ENCODE measurements around the gene IGSF21. TPM values are rescaled to one million over a fixed set of nuclear protein-coding genes. Genes with fewer than 3 reads are reported as not detected.
A peak's percentile ranks its signal among the peaks of the same experiment; 100 is the strongest.

The IGSF21 gene
- total RNA-seq, 1 experiment from 2014 or later: 30.5 TPM

DNA sequence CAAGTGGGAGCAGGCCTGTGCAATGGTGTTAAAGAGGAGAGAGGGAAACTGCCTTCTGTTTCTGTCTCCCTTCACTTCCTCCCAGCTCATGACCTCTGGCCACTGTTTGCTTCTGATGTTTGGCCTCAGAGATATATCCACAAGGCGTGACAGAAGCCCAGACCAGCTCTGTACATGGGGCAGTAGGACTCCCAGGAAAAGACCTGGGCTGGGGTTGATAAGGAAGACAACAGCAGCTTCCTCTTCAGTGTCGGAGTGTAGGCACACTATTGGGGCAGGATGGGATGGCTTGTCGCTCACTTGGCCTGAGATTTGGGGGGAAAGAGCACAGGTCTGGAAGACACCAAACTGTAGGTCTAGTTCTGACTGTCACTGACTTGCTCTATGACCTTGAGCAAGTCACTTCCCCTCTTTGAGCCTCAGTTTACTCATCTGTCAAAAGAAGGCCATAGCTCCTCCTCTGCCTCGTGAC lies 305.3 kb downstream of the IGSF21 start:
- DNase-seq (ENCODE audit: low spot score) (no peak), ATAC-seq (no peak)
- Mint-ChIP-seq H3K9me3 (peaks cover 33% of the 10 kb centered on the region), H3K4me3 (no peak overlapping the region), H3K27me3 (ENCODE audit: low read depth) (peaks cover 15% of the 10 kb centered on the region), H3K27ac (no peak overlapping the region), H3K4me1 (peaks cover 89% of the 10 kb centered on the region), H3K36me3 (peaks cover 42% of the 10 kb centered on the region)
- TF ChIP-seq NR1H2 (CRISPR knock-in tag; IDR thresholded peaks at IDR 0.05) (no peak), OVOL2 (CRISPR knock-in tag; IDR thresholded peaks at IDR 0.05; ENCODE audit: borderline replicate concordance) (no peak), ZNF317 (CRISPR knock-in tag; IDR thresholded peaks at IDR 0.05; ENCODE audit: borderline replicate concordance, low read depth) (no peak), MXD4 (CRISPR knock-in tag; IDR thresholded peaks at IDR 0.05; ENCODE audit: borderline replicate concordance) (no peak), ZNF121 (CRISPR knock-in tag; IDR thresholded peaks at IDR 0.05) (no peak), FOXK1 (CRISPR knock-in tag; IDR thresholded peaks at IDR 0.05) (no peak), MYBL2 (CRISPR knock-in tag; IDR thresholded peaks at IDR 0.05) (no peak), ZNF138 (CRISPR knock-in tag; conservative IDR thresholded peaks at IDR 0.05) (no peak)
- TF ChIP-seq, protein P1, sequence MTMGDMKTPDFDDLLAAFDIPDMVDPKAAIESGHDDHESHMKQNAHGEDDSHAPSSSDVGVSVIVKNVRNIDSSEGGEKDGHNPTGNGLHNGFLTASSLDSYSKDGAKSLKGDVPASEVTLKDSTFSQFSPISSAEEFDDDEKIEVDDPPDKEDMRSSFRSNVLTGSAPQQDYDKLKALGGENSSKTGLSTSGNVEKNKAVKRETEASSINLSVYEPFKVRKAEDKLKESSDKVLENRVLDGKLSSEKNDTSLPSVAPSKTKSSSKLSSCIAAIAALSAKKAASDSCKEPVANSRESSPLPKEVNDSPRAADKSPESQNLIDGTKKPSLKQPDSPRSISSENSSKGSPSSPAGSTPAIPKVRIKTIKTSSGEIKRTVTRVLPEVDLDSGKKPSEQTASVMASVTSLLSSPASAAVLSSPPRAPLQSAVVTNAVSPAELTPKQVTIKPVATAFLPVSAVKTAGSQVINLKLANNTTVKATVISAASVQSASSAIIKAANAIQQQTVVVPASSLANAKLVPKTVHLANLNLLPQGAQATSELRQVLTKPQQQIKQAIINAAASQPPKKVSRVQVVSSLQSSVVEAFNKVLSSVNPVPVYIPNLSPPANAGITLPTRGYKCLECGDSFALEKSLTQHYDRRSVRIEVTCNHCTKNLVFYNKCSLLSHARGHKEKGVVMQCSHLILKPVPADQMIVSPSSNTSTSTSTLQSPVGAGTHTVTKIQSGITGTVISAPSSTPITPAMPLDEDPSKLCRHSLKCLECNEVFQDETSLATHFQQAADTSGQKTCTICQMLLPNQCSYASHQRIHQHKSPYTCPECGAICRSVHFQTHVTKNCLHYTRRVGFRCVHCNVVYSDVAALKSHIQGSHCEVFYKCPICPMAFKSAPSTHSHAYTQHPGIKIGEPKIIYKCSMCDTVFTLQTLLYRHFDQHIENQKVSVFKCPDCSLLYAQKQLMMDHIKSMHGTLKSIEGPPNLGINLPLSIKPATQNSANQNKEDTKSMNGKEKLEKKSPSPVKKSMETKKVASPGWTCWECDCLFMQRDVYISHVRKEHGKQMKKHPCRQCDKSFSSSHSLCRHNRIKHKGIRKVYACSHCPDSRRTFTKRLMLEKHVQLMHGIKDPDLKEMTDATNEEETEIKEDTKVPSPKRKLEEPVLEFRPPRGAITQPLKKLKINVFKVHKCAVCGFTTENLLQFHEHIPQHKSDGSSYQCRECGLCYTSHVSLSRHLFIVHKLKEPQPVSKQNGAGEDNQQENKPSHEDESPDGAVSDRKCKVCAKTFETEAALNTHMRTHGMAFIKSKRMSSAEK (CRISPR knock-in tag; IDR thresholded peaks at IDR 0.05; ENCODE audit: borderline replicate concordance): no peak
- ChIA-PET CTCF (interaction anchor here (0.8 to 1.4 kb wide), 4 partner anchors 14 to 181 kb away, joined by 3 to 4 read pairs (median 3); no protein-coding TSS in a partner anchor), POLR2A (no interaction called here)

DNA sequence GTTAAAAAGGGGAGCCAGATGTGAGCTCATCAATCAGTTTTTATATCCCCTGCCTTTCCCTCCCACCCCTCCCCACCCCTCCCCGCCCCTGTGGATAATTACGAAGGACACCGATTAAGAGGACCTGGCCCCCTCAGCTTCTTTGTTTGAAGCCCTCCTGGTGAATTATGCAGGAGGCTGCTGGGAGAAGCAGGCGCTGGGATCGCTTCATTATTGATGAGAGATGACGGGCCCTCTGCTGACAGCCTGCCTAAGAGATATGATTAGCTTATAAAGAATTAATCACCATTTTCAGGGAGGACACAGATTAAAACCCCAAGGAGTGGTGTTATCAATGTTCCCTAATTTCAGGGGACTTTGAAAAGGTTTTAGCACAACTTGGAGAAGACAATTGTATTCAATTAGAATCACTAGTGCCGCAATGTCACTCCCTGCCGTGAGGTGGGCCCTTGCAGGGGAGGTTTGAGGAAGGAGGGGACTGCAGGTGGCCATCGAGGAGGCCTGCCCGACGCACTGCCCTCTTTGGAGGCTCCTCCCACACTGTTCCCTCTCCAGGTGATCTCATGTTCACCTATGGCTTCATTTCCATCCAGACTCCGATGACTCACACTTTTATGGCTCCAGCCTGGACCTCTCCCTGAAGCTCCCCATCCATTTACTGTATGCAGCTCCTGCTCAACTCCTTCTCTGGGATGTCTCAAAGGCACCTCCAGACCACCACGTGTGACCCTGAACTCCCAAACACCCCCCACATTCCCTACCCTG lies 306.1 kb downstream of the IGSF21 start:
- CTCF ChIA-PET: interaction anchor here (0.8 to 1.4 kb wide), 3 partner anchors 15 to 182 kb away, joined by 3 read pairs; no protein-coding TSS in a partner anchor
- peaks cover 33% of the 10 kb centered on the region for H3K9me3 Mint-ChIP-seq
- peaks cover 15% of the 10 kb centered on the region for H3K27me3 Mint-ChIP-seq (ENCODE audit: low read depth)
- TF ChIP-seq, protein P2, sequence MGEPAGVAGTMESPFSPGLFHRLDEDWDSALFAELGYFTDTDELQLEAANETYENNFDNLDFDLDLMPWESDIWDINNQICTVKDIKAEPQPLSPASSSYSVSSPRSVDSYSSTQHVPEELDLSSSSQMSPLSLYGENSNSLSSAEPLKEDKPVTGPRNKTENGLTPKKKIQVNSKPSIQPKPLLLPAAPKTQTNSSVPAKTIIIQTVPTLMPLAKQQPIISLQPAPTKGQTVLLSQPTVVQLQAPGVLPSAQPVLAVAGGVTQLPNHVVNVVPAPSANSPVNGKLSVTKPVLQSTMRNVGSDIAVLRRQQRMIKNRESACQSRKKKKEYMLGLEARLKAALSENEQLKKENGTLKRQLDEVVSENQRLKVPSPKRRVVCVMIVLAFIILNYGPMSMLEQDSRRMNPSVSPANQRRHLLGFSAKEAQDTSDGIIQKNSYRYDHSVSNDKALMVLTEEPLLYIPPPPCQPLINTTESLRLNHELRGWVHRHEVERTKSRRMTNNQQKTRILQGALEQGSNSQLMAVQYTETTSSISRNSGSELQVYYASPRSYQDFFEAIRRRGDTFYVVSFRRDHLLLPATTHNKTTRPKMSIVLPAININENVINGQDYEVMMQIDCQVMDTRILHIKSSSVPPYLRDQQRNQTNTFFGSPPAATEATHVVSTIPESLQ (CRISPR knock-in tag; IDR thresholded peaks at IDR 0.05): no peak
- TF ChIP-seq, protein P3, sequence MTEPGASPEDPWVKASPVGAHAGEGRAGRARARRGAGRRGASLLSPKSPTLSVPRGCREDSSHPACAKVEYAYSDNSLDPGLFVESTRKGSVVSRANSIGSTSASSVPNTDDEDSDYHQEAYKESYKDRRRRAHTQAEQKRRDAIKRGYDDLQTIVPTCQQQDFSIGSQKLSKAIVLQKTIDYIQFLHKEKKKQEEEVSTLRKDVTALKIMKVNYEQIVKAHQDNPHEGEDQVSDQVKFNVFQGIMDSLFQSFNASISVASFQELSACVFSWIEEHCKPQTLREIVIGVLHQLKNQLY (CRISPR knock-in tag; IDR thresholded peaks at IDR 0.05): no peak
- no peak for ATAC-seq
- no peak overlapping the region for H3K4me3 Mint-ChIP-seq
- H3K27ac Mint-ChIP-seq: peak overlapping the region; percentile 28; the same call in 1 of the 2 replicates
- POLR2A ChIA-PET: no interaction called here
- peaks cover 42% of the 10 kb centered on the region for H3K36me3 Mint-ChIP-seq
- H3K4me1 Mint-ChIP-seq: peaks cover 89% of the 10 kb centered on the region
- DNase-seq (ENCODE audit: low spot score): no peak

DNA sequence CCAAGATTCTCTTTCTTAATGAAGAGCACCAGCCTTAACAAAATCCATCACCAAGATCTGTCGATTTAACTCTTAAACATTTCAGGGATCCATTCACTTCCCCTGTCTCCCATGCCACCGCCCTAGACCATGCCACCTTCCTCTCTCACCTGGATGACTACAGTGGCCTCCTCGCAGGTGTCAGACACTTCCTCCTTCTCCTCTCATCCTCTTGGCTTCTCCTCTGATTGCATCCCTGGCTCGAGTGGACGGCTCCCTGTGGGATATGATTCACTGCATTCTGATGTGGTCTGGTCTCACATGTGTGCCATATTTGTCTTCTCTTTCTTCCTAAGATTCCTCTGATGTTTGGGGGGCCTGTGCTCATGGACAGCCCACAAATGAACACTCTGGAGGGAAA lies 306.7 kb downstream of the IGSF21 start:
- CTCF ChIA-PET: no interaction called here
- peaks cover 89% of the 10 kb centered on the region for H3K4me1 Mint-ChIP-seq
- H3K27me3 Mint-ChIP-seq (ENCODE audit: low read depth): peaks cover 15% of the 10 kb centered on the region
- no peak for ATAC-seq
- 0 out of 2 replicates have a peak overlapping the region, but pooled peaks have one; percentile 28 for H3K27ac Mint-ChIP-seq
- POLR2A ChIA-PET: no interaction called here
- no peak for DNase-seq (ENCODE audit: low spot score)
- peaks cover 33% of the 10 kb centered on the region for H3K9me3 Mint-ChIP-seq
- H3K36me3 Mint-ChIP-seq: peaks cover 42% of the 10 kb centered on the region
- H3K4me3 Mint-ChIP-seq: no peak overlapping the region
- TF ChIP-seq CREM (CRISPR knock-in tag; IDR thresholded peaks at IDR 0.05) (no peak), ESRRA (CRISPR knock-in tag; IDR thresholded peaks at IDR 0.05; ENCODE audit: borderline replicate concordance) (no peak), ZNF396 (CRISPR knock-in tag; IDR thresholded peaks at IDR 0.05; ENCODE audit: borderline replicate concordance) (no peak), PRRX2 (CRISPR knock-in tag; IDR thresholded peaks at IDR 0.05) (no peak), ZNF416 (CRISPR knock-in tag; IDR thresholded peaks at IDR 0.05) (no peak), ZNF423 (CRISPR knock-in tag; IDR thresholded peaks at IDR 0.05) (no peak), RELA (CRISPR knock-in tag; IDR thresholded peaks at IDR 0.05; ENCODE audit: borderline replicate concordance) (no peak), SP1 (CRISPR knock-in tag; conservative IDR thresholded peaks at IDR 0.05) (no peak), CREB1 (CRISPR knock-in tag; IDR thresholded peaks at IDR 0.05) (no peak)
- TF ChIP-seq, protein P4, sequence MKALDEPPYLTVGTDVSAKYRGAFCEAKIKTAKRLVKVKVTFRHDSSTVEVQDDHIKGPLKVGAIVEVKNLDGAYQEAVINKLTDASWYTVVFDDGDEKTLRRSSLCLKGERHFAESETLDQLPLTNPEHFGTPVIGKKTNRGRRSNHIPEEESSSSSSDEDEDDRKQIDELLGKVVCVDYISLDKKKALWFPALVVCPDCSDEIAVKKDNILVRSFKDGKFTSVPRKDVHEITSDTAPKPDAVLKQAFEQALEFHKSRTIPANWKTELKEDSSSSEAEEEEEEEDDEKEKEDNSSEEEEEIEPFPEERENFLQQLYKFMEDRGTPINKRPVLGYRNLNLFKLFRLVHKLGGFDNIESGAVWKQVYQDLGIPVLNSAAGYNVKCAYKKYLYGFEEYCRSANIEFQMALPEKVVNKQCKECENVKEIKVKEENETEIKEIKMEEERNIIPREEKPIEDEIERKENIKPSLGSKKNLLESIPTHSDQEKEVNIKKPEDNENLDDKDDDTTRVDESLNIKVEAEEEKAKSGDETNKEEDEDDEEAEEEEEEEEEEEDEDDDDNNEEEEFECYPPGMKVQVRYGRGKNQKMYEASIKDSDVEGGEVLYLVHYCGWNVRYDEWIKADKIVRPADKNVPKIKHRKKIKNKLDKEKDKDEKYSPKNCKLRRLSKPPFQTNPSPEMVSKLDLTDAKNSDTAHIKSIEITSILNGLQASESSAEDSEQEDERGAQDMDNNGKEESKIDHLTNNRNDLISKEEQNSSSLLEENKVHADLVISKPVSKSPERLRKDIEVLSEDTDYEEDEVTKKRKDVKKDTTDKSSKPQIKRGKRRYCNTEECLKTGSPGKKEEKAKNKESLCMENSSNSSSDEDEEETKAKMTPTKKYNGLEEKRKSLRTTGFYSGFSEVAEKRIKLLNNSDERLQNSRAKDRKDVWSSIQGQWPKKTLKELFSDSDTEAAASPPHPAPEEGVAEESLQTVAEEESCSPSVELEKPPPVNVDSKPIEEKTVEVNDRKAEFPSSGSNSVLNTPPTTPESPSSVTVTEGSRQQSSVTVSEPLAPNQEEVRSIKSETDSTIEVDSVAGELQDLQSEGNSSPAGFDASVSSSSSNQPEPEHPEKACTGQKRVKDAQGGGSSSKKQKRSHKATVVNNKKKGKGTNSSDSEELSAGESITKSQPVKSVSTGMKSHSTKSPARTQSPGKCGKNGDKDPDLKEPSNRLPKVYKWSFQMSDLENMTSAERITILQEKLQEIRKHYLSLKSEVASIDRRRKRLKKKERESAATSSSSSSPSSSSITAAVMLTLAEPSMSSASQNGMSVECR (CRISPR knock-in tag; IDR thresholded peaks at IDR 0.05; ENCODE audit: borderline replicate concordance): no peak

Data from WTC11 (cell line).